ENCODE measurements around the gene NOLC1. TPM values are rescaled to one million over a fixed set of nuclear protein-coding genes. Genes with fewer than 3 reads are reported as not detected.
"Not testable (repeated sequence)": the region's sequence is repeated elsewhere in the genome, so short reads cannot be mapped to it uniquely, and the experiment has no call there.

Gene NOLC1
- polyA plus RNA-seq, 1 donor from 2014 or later: 56.9 TPM

GRCh38 chr10:102159051-102159597 is 6.9 kb downstream of the NOLC1 start:
- no peak overlapping the region for H3K27ac Mint-ChIP-seq
- no peaks in the 10 kb centered on the region for H3K27me3 Mint-ChIP-seq

GRCh38 chr10:102159831-102160230 is 7.6 kb downstream of the NOLC1 start:
- no peaks in the 10 kb centered on the region for H3K27me3 Mint-ChIP-seq
- peaks cover 2% of the 10 kb centered on the region for H3K36me3 Mint-ChIP-seq
- H3K9me3 Mint-ChIP-seq: no peaks in the 10 kb centered on the region
- peaks cover 0 to 3% (median 0%) of the 10 kb centered on the region in 3 donors for H3K4me1 Mint-ChIP-seq
- H3K27ac Mint-ChIP-seq: no peak overlapping the region
- H3K4me3 Mint-ChIP-seq: no peak overlapping the region

More at GRCh38 chr10:102159051-102159597, 6.9 kb downstream of the NOLC1 start:
- H3K4me1 Mint-ChIP-seq: peaks cover 0 to 7% (median 3%) of the 10 kb centered on the region in 3 donors
- H3K9me3 Mint-ChIP-seq: no peaks in the 10 kb centered on the region
- H3K4me3 Mint-ChIP-seq: no peak overlapping the region
- H3K36me3 Mint-ChIP-seq: peaks cover 2% of the 10 kb centered on the region

GRCh38 chr10:102163342-102163989 is 11.3 kb downstream of the NOLC1 start:
- H3K27me3 Mint-ChIP-seq: no peaks in the 10 kb centered on the region
- H3K4me3 Mint-ChIP-seq: no peak overlapping the region
- no peak overlapping the region for H3K27ac Mint-ChIP-seq
- H3K4me1 Mint-ChIP-seq: no peaks in the 10 kb centered on the region
- H3K9me3 Mint-ChIP-seq: no peaks in the 10 kb centered on the region
- peaks cover 2% of the 10 kb centered on the region for H3K36me3 Mint-ChIP-seq

- Mint-ChIP-seq H3K27ac (no peak overlapping the region), H3K36me3 (peaks cover 2% of the 10 kb centered on the region), H3K4me1 (peaks cover 4 to 6% (median 5%) of the 10 kb centered on the region in 3 donors), H3K4me3 (peak overlapping the region in 1 of 4 donors; percentile 8), H3K9me3 (no peaks in the 10 kb centered on the region), H3K27me3 (no peaks in the 10 kb centered on the region)
These were observed 15.7 kb downstream of the NOLC1 start for GRCh38 chr10:102167861-102168260.

- no peak overlapping the region for H3K4me3 Mint-ChIP-seq
These were observed 18.4 kb downstream of the NOLC1 start for GRCh38 chr10:102170602-102171001.

GRCh38 chr10:102172288-102172687 is 20.1 kb downstream of the NOLC1 start:
- Mint-ChIP-seq H3K4me3 (peak overlapping the region in 1 of 4 donors; percentile 37), H3K36me3 (no peaks in the 10 kb centered on the region)

More at GRCh38 chr10:102170602-102171001, 18.4 kb downstream of the NOLC1 start:
- H3K27ac Mint-ChIP-seq: no peak overlapping the region
- H3K27me3 Mint-ChIP-seq: no peaks in the 10 kb centered on the region
- no peaks in the 10 kb centered on the region for H3K9me3 Mint-ChIP-seq
- no peaks in the 10 kb centered on the region for H3K36me3 Mint-ChIP-seq
- H3K4me1 Mint-ChIP-seq: peaks cover 4 to 6% (median 5%) of the 10 kb centered on the region in 3 donors

GRCh38 chr10:102175415-102175814 is 23.2 kb downstream of the NOLC1 start:
- H3K9me3 Mint-ChIP-seq: no peaks in the 10 kb centered on the region
- H3K27me3 Mint-ChIP-seq: peaks cover 4% of the 10 kb centered on the region
- H3K4me1 Mint-ChIP-seq: no peaks in the 10 kb centered on the region
- H3K27ac Mint-ChIP-seq: no peak overlapping the region
- no peaks in the 10 kb centered on the region for H3K36me3 Mint-ChIP-seq
- no peak overlapping the region for H3K4me3 Mint-ChIP-seq

More at GRCh38 chr10:102172288-102172687, 20.1 kb downstream of the NOLC1 start:
- Mint-ChIP-seq H3K27ac (no peak overlapping the region), H3K27me3 (peaks cover 2% of the 10 kb centered on the region), H3K4me1 (peaks cover 4 to 6% (median 5%) of the 10 kb centered on the region in 3 donors), H3K9me3 (no peaks in the 10 kb centered on the region)

- Mint-ChIP-seq H3K4me1 (peaks cover 4 to 8% (median 4%) of the 10 kb centered on the region in 3 donors), H3K36me3 (peaks cover 5% of the 10 kb centered on the region), H3K27me3 (no peaks in the 10 kb centered on the region), H3K4me3 (no peak overlapping the region), H3K9me3 (peaks cover 2 to 12% (median 3%) of the 10 kb centered on the region in 3 donors), H3K27ac (no peak overlapping the region)
These were observed 32.4 kb downstream of the NOLC1 start for GRCh38 chr10:102184606-102185005.

- H3K27me3 Mint-ChIP-seq: no peaks in the 10 kb centered on the region
- H3K9me3 Mint-ChIP-seq: peaks cover 2 to 12% (median 3%) of the 10 kb centered on the region in 3 donors
- H3K4me1 Mint-ChIP-seq: peaks cover 4 to 8% (median 7%) of the 10 kb centered on the region in 3 donors
- H3K27ac Mint-ChIP-seq: no peak overlapping the region
- H3K4me3 Mint-ChIP-seq: no peak overlapping the region
- H3K36me3 Mint-ChIP-seq: peaks cover 5% of the 10 kb centered on the region
These were observed 33.1 kb downstream of the NOLC1 start for GRCh38 chr10:102185272-102185671.

GRCh38 chr10:102185811-102186527 is 33.8 kb downstream of the NOLC1 start:
- Mint-ChIP-seq H3K27ac (peak overlapping the region in 1 of 3 donors; percentile 1), H3K9me3 (peaks cover 2 to 12% (median 3%) of the 10 kb centered on the region in 3 donors), H3K36me3 (peaks cover 5% of the 10 kb centered on the region), H3K4me3 (no peak overlapping the region), H3K27me3 (no peaks in the 10 kb centered on the region), H3K4me1 (peaks cover under 1 to 8% (median 7%) of the 10 kb centered on the region in 3 donors)

GRCh38 chr10:102188298-102188940 is 36.2 kb downstream of the NOLC1 start:
- no peak overlapping the region for H3K4me3 Mint-ChIP-seq
- H3K27ac Mint-ChIP-seq: no peak overlapping the region
- H3K27me3 Mint-ChIP-seq: no peaks in the 10 kb centered on the region
- H3K4me1 Mint-ChIP-seq: peaks cover 0 to 8% (median 7%) of the 10 kb centered on the region in 3 donors
- peaks cover 7% of the 10 kb centered on the region for H3K36me3 Mint-ChIP-seq
- H3K9me3 Mint-ChIP-seq: peaks cover 6 to 21% (median 9%) of the 10 kb centered on the region in 3 donors

- H3K36me3 Mint-ChIP-seq, H3K4me1 Mint-ChIP-seq, H3K27me3 Mint-ChIP-seq, H3K27ac Mint-ChIP-seq: not testable (repeated sequence)
- Mint-ChIP-seq H3K4me3 (peak overlapping the region in 1 of 4 donors; percentile 19), H3K9me3 (peaks cover 7 to 21% (median 9%) of the 10 kb centered on the region in 3 donors)
These were observed 37.0 kb downstream of the NOLC1 start for GRCh38 chr10:102188941-102189898.

GRCh38 chr10:102191956-102192355 is 39.8 kb downstream of the NOLC1 start:
- peaks cover 0 to 7% (median 4%) of the 10 kb centered on the region in 3 donors for H3K4me1 Mint-ChIP-seq
- peaks cover 1% of the 10 kb centered on the region for H3K27me3 Mint-ChIP-seq
- H3K27ac Mint-ChIP-seq: no peak overlapping the region
- H3K36me3 Mint-ChIP-seq: peaks cover 3% of the 10 kb centered on the region
- H3K9me3 Mint-ChIP-seq: peaks cover 4 to 9% (median 6%) of the 10 kb centered on the region in 3 donors
- H3K4me3 Mint-ChIP-seq: peak overlapping the region in 1 of 4 donors; percentile 10

GRCh38 chr10:102195296-102195870 is 43.2 kb downstream of the NOLC1 start:
- Mint-ChIP-seq H3K9me3 (peaks cover 4 to 9% (median 6%) of the 10 kb centered on the region in 3 donors), H3K4me3 (no peak overlapping the region), H3K27me3 (peaks cover 3% of the 10 kb centered on the region), H3K4me1 (no peaks in the 10 kb centered on the region), H3K36me3 (peaks cover 5% of the 10 kb centered on the region), H3K27ac (no peak overlapping the region)
